Spleen (tissue), 11 donors: ENCODE measurements around the gene ZDHHC11B. TPM values are rescaled to one million over a fixed set of nuclear protein-coding genes. Genes with fewer than 3 reads are reported as not detected.
"Not testable (repeated sequence)": the region's sequence is repeated elsewhere in the genome, so short reads cannot be mapped to it uniquely, and the experiment has no call there.

Source experiments
- DNase-seq: peaks from one replicate; pipeline ENCODE4 v3.0.0-alpha.2; 2020
- H3K27ac ChIP-seq, 8 donors: fragments of 200-600 bp; sonication (generic) in 7 of 8; 1 replicate in 4 of 8; 2 replicates in 4 of 8; pipeline versions ENCODE4 v1.5.0 to v1.8.0; 2016 to 2021; ENCODE audit warnings: inconsistent platforms in 4 of 8, mild to moderate bottlenecking in 4 of 8, moderate library complexity in 1 of 8
- H3K27me3 ChIP-seq, 7 donors: fragments of 200-600 bp; sonication (generic) in 6 of 7; replicated peaks in 1 of 7; 1 replicate in 4 of 7; 2 replicates in 3 of 7; pipeline versions ENCODE4 v1.5.0 to v1.8.0; 2016 to 2021; ENCODE audit warnings: inconsistent platforms in 3 of 7, mild to moderate bottlenecking in 1 of 7
- H3K36me3 ChIP-seq, 6 donors: fragments of 200-600 bp; sonication (generic) in 5 of 6; 1 replicate in 4 of 6; 2 replicates in 2 of 6; pipeline versions ENCODE4 v1.5.0 to v1.8.0; 2016 to 2021; ENCODE audit warnings: inconsistent platforms in 2 of 6
- H3K4me1 ChIP-seq, 6 donors: fragments of 200-600 bp; sonication (generic) in 5 of 6; 1 replicate in 3 of 6; 2 replicates in 3 of 6; pipeline versions ENCODE4 v1.5.0 to v1.8.0; 2016 to 2021; ENCODE audit warnings: inconsistent platforms in 3 of 6
- H3K4me3 ChIP-seq, 8 donors: fragments of 200-600 bp; sonication (generic) in 7 of 8; 1 replicate in 4 of 8; 2 replicates in 4 of 8; pipeline versions ENCODE4 v1.5.0 to v1.8.0; 2016 to 2021; ENCODE audit warnings: inconsistent platforms in 4 of 8, mild to moderate bottlenecking in 4 of 8, moderate library complexity in 2 of 8
- H3K9me3 ChIP-seq, 8 donors: fragments of 200-600 bp; sonication (generic) in 7 of 8; 1 replicate in 4 of 8; 2 replicates in 4 of 8; pipeline versions ENCODE4 v1.5.0 to v1.8.0; 2016 to 2021; ENCODE audit warnings: inconsistent platforms in 4 of 8
- POLR2A ChIP-seq, 3 donors: fragments of 450-650 bp; IDR thresholded peaks; one replicate each; pipeline ENCODE4 v1.5.1; 2017; ENCODE audit warnings: antibody characterized with exemption in 3 of 3, mild to moderate bottlenecking in 1 of 3
- POLR2AphosphoS5 ChIP-seq, 3 donors: sonication (generic); formaldehyde crosslinking; IDR thresholded peaks; one replicate each; pipeline ENCODE4 v1.5.1; 2017; ENCODE audit warnings: antibody characterized with exemption in 3 of 3
- WGBS, 5 donors: extraction: QIAGEN DNeasy Blood & Tissue Kit in 3 of 5; methylation state at CpG; one replicate each; pipeline versions ENCODE4 v1.1.5 to v1.1.7; 2013 to 2018; 5-methylcytosine and 5-hydroxymethylcytosine counted together
- intact Hi-C: fragments of 100-400 bp; cut with DNase I; formaldehyde crosslinking; loops from one replicate; pipeline ENCODE4 v1.15.0; 2023; ENCODE audit warnings: low total_unique reads
- polyA plus RNA-seq, 3 donors: library from polyadenylated mRNA; stranded (reverse); fragments of 200-250 nt; gene quantifications; one replicate each; pipeline ENCODE4 v1.2.1, GENCODE V29; 2013
- total RNA-seq, 7 donors: library from RNA; depleted of rRNA in 3 of 7; stranded (reverse); fragments of >200 nt in 3 of 7; fragmentation: NEBNext Ultra II Directional in 4 of 7; extraction: Animal tissue kit (Norgen Biotek cat#: 25700) in 4 of 7; gene quantifications; one replicate each; pipeline versions ENCODE4 v1.1.0 to v1.2.1, GENCODE V29; 2016 to 2021
- TF ChIP-seq, protein P1 (sequence below), 11 experiments: fragments of 200-600 bp in 7 of 11; fragments of 450-650 bp in 4 of 11; sonication (generic) in 4 of 11; IDR thresholded peaks in 8 of 11; conservative IDR thresholded peaks in 3 of 11; 1 replicate in 7 of 11; 2 replicates in 4 of 11; pipeline versions ENCODE4 v1.4.0 to v1.8.0; 2016 to 2021; ENCODE audit warnings: antibody characterized with exemption in 11 of 11, inconsistent platforms in 4 of 11, mild to moderate bottlenecking in 1 of 11
- donor health status: healthy with polysubstance abuse.
- donor health status: DM: no; HTN: no; CAD: no; lungs with moderate emphysema.
- donor health status: DM: no; HTN: no; CAD: no.
- donor health status: Bipolar disorder and iron deficiency.
- donor health status: healthy.
- donor health status: DM: no; HTN: no; CAD: no.
- donor health status: DM: yes; HTN: yes; CAD: no.

The ZDHHC11B gene
- total and polyA plus RNA-seq, 10 donors: 0.97 to 74.3 (median 4.7) TPM

DNA sequence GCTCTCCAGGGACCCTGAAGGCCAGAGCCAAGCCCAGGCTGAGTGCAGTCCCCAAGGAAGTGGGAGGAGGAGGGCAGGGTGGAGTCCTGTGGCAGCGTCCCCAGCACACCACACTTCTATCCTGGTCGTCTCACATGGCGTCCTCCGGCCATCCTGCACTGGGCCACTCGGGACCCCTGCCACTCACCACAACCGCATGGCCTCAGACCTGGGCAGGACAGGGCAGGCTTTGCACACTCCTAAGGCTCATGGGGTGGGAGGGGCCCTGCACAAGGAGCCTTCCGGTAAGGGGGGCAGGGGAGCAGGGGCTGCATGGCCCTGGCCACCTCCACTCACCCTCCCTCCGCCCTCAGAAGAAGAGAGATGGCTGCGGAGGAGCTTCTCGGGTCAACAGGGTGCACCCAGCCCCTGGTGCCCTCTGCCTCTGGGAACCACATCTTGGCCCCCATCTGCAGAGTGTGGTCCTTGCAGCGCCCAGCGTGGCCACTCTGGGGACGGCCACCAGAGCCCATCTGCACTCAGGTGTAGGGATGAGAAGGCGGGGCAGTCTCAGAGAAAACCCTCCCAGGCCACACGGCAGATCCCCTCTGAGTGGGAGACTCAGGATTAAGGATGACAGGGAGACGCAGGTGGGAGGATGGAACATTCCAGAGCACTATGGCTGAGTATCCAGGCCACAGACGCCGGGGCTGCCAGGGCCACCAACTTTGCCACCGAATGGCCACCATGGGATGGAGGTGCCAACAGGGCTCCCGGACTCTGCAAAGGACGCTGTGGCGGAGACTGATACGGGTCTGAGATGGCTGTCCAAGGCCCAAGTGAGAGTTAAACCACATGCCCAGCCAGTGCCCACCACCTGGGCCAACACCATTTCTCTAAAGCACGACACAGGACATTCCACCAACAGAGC lies 99.0 kb downstream of the ZDHHC11B start:
- Histone ChIP-seq H3K36me3 (no peaks in the 10 kb centered on the region), H3K4me1 (no peaks in the 10 kb centered on the region), H3K27me3 (peaks cover 0 to 22% (median 0%) of the 10 kb centered on the region in 7 donors), H3K27ac (no peak overlapping the region), H3K9me3 (no peaks in the 10 kb centered on the region), H3K4me3 (no peak overlapping the region)
- TF ChIP-seq POLR2A (IDR thresholded peaks at IDR 0.05): no peak
- TF ChIP-seq, protein P1, sequence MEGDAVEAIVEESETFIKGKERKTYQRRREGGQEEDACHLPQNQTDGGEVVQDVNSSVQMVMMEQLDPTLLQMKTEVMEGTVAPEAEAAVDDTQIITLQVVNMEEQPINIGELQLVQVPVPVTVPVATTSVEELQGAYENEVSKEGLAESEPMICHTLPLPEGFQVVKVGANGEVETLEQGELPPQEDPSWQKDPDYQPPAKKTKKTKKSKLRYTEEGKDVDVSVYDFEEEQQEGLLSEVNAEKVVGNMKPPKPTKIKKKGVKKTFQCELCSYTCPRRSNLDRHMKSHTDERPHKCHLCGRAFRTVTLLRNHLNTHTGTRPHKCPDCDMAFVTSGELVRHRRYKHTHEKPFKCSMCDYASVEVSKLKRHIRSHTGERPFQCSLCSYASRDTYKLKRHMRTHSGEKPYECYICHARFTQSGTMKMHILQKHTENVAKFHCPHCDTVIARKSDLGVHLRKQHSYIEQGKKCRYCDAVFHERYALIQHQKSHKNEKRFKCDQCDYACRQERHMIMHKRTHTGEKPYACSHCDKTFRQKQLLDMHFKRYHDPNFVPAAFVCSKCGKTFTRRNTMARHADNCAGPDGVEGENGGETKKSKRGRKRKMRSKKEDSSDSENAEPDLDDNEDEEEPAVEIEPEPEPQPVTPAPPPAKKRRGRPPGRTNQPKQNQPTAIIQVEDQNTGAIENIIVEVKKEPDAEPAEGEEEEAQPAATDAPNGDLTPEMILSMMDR (IDR thresholded peaks at IDR 0.05 in 8 of 11, conservative IDR thresholded peaks at IDR 0.05 in 3 of 11): no peak
- no peak for TF ChIP-seq POLR2AphosphoS5 (IDR thresholded peaks at IDR 0.05)
- intact Hi-C loops: no loop called here
- whole genome bisulfite sequencing, 5 donors: 78 to 93% (median 89%) methylated on average over 11 to 24 of the region's 24 CpGs
- DNase-seq: peak; percentile 61

DNA sequence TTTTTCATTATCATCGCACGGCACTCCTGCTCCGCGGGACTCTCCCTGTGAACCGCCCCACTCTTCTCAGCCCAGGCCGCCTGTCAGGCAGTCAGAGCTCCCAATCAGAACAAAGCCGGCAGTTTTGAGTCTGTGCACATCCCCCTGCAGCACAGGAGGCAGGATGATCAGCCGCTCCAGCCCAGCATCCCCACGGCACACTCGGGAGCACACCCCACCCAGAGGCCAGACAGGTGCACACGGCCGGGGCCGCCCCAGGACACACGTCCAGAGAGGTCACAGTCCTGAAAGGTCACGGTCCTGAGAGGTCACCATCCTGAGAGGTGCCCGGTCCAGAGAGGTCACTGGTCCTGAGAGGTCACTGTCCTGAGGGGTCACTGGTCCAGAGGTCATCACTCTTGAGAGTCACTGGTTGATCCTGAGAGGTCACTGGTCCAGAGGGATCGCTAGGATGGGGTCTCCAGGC lies 99.7 kb downstream of the ZDHHC11B start:
- H3K27ac ChIP-seq: no peak overlapping the region
- intact Hi-C loops: no loop called here
- H3K27me3 ChIP-seq: peaks cover 0 to 22% (median 0%) of the 10 kb centered on the region in 7 donors
- TF ChIP-seq POLR2AphosphoS5 (IDR thresholded peaks at IDR 0.05) (no peak), POLR2A (IDR thresholded peaks at IDR 0.05) (no peak)
- TF ChIP-seq, protein P1 (IDR thresholded peaks at IDR 0.05 in 8 of 11, conservative IDR thresholded peaks at IDR 0.05 in 3 of 11): no peak
- no peaks in the 10 kb centered on the region for H3K4me1 ChIP-seq
- no peak overlapping the region for H3K4me3 ChIP-seq
- DNase-seq: no peak
- 74 to 85% (median 82%) methylated on average over 13 to 17 of the region's 17 CpGs for WGBS, 5 donors
- no peaks in the 10 kb centered on the region for H3K36me3 ChIP-seq
- no peaks in the 10 kb centered on the region for H3K9me3 ChIP-seq

DNA sequence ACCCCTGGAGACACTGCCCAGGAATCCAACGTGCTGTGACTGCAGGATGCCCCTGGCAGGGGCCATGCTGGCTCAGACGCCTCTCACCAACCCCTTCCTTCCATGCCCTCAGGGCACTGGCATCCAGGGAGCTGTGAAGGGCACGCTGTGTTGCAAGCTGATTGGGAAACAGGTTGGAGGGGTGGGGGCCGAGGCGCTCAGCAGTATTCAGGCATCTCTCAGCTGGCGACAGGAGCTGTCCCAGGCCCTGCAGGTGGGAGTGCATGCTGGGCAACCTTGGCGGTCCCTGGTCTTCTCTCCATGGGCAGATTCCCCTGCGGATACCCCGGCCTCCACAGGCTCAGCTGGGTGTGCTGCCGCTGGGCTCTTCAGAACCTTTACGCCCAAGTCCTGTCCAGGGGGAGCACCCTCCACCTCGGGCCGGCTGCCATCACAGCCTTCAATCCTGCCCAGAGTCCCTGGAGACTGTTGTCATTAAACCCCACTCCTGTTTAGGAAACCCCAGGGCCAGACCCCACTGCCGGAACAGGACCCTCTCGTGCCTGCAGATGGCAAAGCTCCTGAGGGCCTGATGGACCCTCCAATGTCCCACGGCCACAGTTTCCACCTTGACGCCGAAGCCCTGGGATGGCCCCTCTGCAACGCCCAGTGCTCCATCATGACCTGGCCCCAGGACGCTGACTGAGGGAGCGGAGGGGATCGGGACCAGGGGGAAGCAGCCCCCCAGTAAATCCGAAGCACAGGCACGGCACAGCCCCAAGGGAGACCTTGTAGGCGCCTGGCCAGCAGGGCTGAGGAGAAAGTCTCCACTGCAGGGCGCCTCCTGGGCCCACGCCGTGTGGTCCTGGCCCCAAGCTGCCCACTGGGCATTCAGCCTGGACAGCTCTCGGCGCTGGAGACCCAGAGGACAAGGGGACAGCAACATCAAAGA lies 100.7 kb downstream of the ZDHHC11B start:
- TF ChIP-seq POLR2AphosphoS5 (IDR thresholded peaks at IDR 0.05) (no peak), POLR2A (IDR thresholded peaks at IDR 0.05) (no peak)
- TF ChIP-seq, protein P1 (IDR thresholded peaks at IDR 0.05 in 8 of 11, conservative IDR thresholded peaks at IDR 0.05 in 3 of 11): no peak
- Histone ChIP-seq H3K36me3 (no peaks in the 10 kb centered on the region), H3K4me1 (no peaks in the 10 kb centered on the region), H3K9me3 (no peaks in the 10 kb centered on the region), H3K27ac (no peak overlapping the region), H3K4me3 (no peak overlapping the region), H3K27me3 (peaks cover 0 to 27% (median 0%) of the 10 kb centered on the region in 7 donors)
- intact Hi-C loops: no loop called here
- DNase-seq: no peak
- WGBS, 5 donors: 76 to 91% (median 81%) methylated on average over 21 to 30 of the region's 30 CpGs

DNA sequence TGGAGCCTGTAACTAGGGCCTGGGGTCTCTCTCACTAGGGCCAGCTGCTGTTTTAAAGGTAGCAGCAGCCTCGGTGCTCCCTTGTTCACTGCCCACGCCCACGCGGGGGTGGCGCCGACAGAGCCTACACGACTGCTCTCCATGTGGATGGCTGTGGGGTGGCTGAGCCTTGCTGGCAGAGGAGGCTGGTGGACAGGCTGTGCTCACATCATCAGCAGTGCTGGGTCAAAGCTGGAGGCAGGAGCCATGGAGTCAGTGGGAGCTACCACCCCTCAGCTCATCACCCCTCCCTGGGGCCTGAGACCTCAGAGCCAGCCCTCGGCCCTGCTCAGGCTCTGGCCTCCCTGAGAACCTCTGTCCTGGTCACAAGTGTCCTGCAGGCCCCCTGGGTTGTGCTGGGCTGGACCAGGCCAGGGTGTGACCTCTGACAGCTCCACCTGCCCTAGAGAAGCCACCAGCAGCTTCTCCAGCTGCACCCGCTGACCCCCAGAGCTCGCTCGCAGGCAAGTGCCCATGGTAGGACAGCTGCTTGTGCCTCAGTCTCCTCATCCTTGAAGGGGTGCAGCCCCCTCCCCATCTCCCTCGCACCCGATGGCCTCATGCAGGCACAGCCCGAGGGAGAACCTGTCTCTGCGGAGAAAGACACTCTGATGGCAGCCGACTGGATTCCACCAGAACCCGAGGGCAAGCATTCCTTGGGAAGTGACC lies 101.7 kb downstream of the ZDHHC11B start:
- H3K36me3 ChIP-seq, H3K9me3 ChIP-seq, intact Hi-C loops, H3K4me3 ChIP-seq, H3K27ac ChIP-seq, H3K4me1 ChIP-seq: not testable (repeated sequence)
- peak; percentile 72 for DNase-seq
- 67 to 87% (median 86%) methylated on average over 3 to 17 of the region's 17 CpGs for WGBS, 5 donors
- H3K27me3 ChIP-seq: peaks cover 0 to 27% (median 0%) of the 10 kb centered on the region in 7 donors

DNA sequence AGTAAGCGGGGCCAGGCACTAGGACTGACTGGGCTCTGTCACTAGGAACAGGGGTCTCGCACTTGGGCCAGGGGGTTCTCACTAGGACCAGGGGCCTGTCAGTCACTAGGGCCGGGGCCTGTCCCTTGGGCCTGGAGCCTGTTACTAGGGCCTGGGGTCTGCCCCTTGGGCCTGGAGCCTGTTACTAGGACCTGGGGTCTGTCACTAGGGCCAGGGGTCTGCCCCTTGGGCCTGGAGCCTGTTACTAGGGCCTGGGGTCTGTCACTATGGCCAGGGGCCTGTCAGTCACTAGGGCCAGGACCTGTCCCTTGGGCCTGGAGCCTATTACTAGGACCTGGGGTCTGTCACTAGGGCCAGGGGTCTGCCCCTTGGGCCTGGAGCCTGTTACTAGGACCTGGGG lies 102.3 kb downstream of the ZDHHC11B start:
- H3K9me3 ChIP-seq, H3K4me3 ChIP-seq, H3K36me3 ChIP-seq, H3K27ac ChIP-seq, H3K4me1 ChIP-seq, intact Hi-C loops: not testable (repeated sequence)
- WGBS, 5 donors: 71 to 95% (median 88%) methylated on average over 1 to 3 of the region's 3 CpGs; no CpG with 5 or more reads in 2 of the 5 donors
- peaks cover 0 to 27% (median 0%) of the 10 kb centered on the region in 7 donors for H3K27me3 ChIP-seq
- DNase-seq: peak; percentile 31

DNA sequence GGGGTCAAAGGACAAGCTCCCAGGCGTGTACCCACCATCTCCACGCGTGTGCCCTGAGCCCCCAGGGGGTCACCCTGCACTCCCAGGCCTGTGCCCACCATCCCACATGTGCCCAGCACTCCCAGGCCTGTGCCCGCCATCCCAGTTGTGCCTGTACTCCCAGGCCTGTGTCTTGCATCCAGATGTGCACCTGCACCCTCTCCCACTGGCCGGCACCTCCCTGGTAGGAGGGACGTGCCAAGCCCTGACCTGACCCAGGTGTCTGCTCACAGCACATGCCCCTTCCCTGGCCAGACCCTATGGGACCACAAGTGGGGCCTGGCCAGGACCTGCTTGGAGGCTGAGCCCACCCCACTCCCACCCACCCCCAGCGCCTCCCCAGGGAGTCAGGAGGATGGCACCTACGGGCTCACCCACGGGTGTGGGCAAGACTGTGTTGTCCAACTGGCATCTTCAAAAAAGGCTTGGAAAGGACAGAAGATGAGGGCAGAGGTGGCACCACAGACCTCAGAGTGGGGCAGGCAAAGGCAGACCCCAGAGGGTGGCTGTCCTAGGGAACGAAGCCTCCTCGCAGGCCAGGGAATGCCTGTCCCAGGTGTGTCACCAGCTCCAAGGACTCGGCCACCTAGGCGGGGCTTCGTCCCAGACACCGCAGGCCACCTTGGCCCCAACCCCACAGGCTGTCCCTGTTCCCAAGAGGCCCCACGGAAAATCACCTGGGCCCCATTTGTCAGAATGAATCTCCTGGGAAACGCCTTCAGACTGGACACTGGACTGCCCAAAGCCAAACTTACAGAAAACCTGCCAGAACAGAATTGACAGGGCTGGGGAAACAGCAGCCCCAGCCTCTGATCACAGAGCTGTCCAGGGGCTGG lies 103.0 kb downstream of the ZDHHC11B start:
- H3K4me3 ChIP-seq, H3K9me3 ChIP-seq, intact Hi-C loops, H3K36me3 ChIP-seq, H3K4me1 ChIP-seq, H3K27ac ChIP-seq: not testable (repeated sequence)
- WGBS, 5 donors: 86 to 94% (median 91%) methylated on average over 11 to 17 of the region's 17 CpGs
- peaks cover 0 to 28% (median 0%) of the 10 kb centered on the region in 7 donors for H3K27me3 ChIP-seq
- peak; percentile 73 for DNase-seq
